ENCODE data around the gene QPRT. TPM values are rescaled to one million over a fixed set of nuclear protein-coding genes. Genes with fewer than 3 reads are reported as not detected.

QPRT gene
- total RNA-seq, 1 experiment from 2014 or later: 31.1 TPM

DNA sequence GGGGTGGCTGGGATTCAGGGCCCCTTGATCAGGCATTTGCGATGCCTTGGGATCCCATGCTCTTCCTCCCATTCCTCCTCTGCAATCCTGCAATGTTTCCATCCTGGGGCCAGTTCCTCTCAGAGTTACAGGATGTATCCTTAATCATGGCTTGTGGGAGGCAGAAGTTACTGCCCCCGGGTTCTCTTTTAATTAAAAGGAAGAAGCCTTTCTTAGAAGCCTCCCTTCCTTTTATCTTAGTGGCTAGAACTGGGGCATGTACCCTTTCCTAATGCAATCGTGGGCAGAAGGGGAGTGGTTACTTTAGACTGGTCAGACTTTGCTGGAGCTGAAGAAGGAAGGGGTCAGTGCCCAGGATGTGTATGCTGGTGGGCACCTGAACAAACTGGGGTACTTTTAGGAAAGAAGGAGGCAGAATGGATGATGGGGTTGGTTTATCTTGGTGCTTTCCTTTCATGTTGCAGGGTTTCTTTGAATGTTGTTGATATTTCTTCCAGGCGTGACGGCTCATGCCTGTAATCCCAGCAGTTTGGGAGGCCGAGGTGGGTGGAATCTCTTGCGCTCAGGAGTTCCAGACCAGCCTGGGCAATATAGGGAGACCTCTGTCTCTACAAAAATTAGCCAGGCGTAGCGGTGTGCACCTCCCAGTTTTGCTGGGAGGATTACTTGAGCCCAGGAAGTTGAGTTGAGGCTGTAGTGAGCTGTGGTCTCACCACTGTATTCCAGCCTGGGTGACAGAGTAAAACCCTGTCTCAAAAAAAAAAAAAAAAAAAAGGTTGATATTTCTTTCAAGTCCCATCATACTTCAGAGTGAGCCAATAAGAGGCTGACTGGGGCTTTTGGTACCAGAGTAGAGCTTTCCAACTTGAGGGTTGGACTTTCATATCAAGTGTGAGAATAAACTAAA, 29.1 kb upstream of the QPRT start:
- H3K27me3 ChIP-seq (replicated peaks; ENCODE audit: insufficient read depth, low read depth, low read length, poor library complexity): no peaks in the 10 kb centered on the region
- TF ChIP-seq, protein P1, sequence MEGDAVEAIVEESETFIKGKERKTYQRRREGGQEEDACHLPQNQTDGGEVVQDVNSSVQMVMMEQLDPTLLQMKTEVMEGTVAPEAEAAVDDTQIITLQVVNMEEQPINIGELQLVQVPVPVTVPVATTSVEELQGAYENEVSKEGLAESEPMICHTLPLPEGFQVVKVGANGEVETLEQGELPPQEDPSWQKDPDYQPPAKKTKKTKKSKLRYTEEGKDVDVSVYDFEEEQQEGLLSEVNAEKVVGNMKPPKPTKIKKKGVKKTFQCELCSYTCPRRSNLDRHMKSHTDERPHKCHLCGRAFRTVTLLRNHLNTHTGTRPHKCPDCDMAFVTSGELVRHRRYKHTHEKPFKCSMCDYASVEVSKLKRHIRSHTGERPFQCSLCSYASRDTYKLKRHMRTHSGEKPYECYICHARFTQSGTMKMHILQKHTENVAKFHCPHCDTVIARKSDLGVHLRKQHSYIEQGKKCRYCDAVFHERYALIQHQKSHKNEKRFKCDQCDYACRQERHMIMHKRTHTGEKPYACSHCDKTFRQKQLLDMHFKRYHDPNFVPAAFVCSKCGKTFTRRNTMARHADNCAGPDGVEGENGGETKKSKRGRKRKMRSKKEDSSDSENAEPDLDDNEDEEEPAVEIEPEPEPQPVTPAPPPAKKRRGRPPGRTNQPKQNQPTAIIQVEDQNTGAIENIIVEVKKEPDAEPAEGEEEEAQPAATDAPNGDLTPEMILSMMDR (conservative IDR thresholded peaks at IDR 0.05; ENCODE audit: low read depth, low read length): no peak
- no peak for TF ChIP-seq EZH2 (IDR thresholded peaks at IDR 0.05; ENCODE audit: borderline replicate concordance, low read depth, low read length, poor library complexity, severe bottlenecking)
- BruUV-seq (replicated peaks): no TSS peak
- H3K9me3 ChIP-seq (ENCODE audit: low read depth, low read length, poor library complexity, severe bottlenecking): no peaks in the 10 kb centered on the region
- H3K4me3 ChIP-seq (ENCODE audit: low read depth, low read length, poor library complexity, severe bottlenecking): no peak overlapping the region
- CTCF ChIA-PET: interaction anchor here (0.7 kb wide), 1 partner anchor 30 kb away, joined by 8 read pairs; no protein-coding TSS in a partner anchor
- POLR2A ChIA-PET (ENCODE audit: low non-redundant PET): no interaction called here
- H3K4me1 ChIP-seq (ENCODE audit: insufficient read depth, low read length, poor library complexity, severe bottlenecking): no peaks in the 10 kb centered on the region
- DNase-seq (ENCODE audit: low spot score): no peak
- H3K27ac ChIP-seq (ENCODE audit: low read depth, low read length, poor library complexity, severe bottlenecking): no peak overlapping the region
- intact Hi-C loops (cut with micrococcal nuclease; ENCODE audit: unreplicated experiment): no loop called here
- no peaks in the 10 kb centered on the region for H3K36me3 ChIP-seq (ENCODE audit: insufficient read depth, low read length, poor library complexity, severe bottlenecking)

DNA sequence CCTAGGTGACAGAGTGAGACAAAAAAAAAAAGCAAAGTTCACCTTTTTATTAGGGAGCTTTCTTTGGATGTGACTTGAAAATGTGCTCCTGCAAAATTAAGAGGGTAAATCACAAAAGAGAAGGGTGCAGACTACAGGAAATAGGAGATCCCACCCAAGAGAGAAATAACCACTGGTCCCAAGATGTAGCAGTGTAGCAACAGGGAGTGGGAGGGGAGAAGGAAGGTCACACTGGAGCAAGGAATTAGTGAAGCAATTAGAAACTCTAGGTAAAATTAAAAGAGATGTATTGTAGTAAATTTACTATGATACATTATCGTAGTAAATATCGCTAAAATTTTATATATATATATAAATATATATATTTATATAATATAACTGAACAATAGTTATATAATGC, 28.2 kb upstream of the QPRT start:
- TF ChIP-seq, protein P1 (conservative IDR thresholded peaks at IDR 0.05; ENCODE audit: low read depth, low read length): no peak
- TF ChIP-seq EZH2 (IDR thresholded peaks at IDR 0.05; ENCODE audit: borderline replicate concordance, low read depth, low read length, poor library complexity, severe bottlenecking): no peak
- Histone ChIP-seq H3K27ac (ENCODE audit: low read depth, low read length, poor library complexity, severe bottlenecking) (no peak overlapping the region), H3K4me1 (ENCODE audit: insufficient read depth, low read length, poor library complexity, severe bottlenecking) (no peaks in the 10 kb centered on the region), H3K4me3 (ENCODE audit: low read depth, low read length, poor library complexity, severe bottlenecking) (no peak overlapping the region), H3K9me3 (ENCODE audit: low read depth, low read length, poor library complexity, severe bottlenecking) (no peaks in the 10 kb centered on the region), H3K27me3 (replicated peaks; ENCODE audit: insufficient read depth, low read depth, low read length, poor library complexity) (no peaks in the 10 kb centered on the region), H3K36me3 (ENCODE audit: insufficient read depth, low read length, poor library complexity, severe bottlenecking) (no peaks in the 10 kb centered on the region)
- CTCF ChIA-PET: interaction anchor here (0.7 kb wide), 1 partner anchor 29 kb away, joined by 8 read pairs; no protein-coding TSS in a partner anchor
- POLR2A ChIA-PET (ENCODE audit: low non-redundant PET): no interaction called here
- no TSS peak for BruUV-seq (replicated peaks)
- intact Hi-C loops (cut with micrococcal nuclease; ENCODE audit: unreplicated experiment): no loop called here
- no peak for DNase-seq (ENCODE audit: low spot score)

DNA sequence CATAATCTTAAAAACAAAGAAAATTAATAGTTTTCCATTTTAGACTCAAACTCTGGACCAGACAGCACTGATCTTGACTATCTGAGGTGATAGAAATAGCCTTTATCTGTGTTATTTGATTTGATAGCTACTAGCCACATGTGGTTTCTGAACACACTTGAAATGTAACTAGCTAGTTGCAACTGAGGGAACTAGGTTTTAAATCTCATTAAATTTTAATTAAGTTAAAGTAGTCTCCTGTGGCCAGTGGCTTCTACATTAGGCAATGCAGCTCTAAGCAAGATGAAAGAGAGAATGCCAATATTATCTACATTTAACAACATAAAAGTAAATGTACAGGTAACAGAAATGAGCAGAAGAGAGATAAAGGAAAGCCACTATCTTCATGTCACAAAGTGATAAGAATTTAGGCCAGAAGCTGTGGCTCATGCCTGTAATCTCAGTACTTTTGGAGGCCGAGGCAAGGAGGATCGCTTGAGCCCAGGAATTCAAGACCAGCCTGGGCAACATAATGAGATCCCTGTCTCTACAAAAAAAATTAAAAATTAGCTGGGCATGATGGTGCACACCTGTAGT, 27.1 kb upstream of the QPRT start:
- CTCF ChIA-PET: no interaction called here
- H3K36me3 ChIP-seq (ENCODE audit: insufficient read depth, low read length, poor library complexity, severe bottlenecking): no peaks in the 10 kb centered on the region
- no TSS peak for BruUV-seq (replicated peaks)

More for the DNA sequence above, 27.1 kb upstream of the QPRT start:
- Histone ChIP-seq H3K4me1 (ENCODE audit: insufficient read depth, low read length, poor library complexity, severe bottlenecking) (no peaks in the 10 kb centered on the region), H3K27me3 (replicated peaks; ENCODE audit: insufficient read depth, low read depth, low read length, poor library complexity) (no peaks in the 10 kb centered on the region), H3K4me3 (ENCODE audit: low read depth, low read length, poor library complexity, severe bottlenecking) (no peak overlapping the region), H3K9me3 (ENCODE audit: low read depth, low read length, poor library complexity, severe bottlenecking) (no peaks in the 10 kb centered on the region), H3K27ac (ENCODE audit: low read depth, low read length, poor library complexity, severe bottlenecking) (no peak overlapping the region)
- TF ChIP-seq EZH2 (IDR thresholded peaks at IDR 0.05; ENCODE audit: borderline replicate concordance, low read depth, low read length, poor library complexity, severe bottlenecking): no peak
- TF ChIP-seq, protein P1 (conservative IDR thresholded peaks at IDR 0.05; ENCODE audit: low read depth, low read length): no peak
- no peak for DNase-seq (ENCODE audit: low spot score)
- intact Hi-C loops (cut with micrococcal nuclease; ENCODE audit: unreplicated experiment): no loop called here
- POLR2A ChIA-PET (ENCODE audit: low non-redundant PET): no interaction called here

Measured in A673 (cell line).